ENCODE data around the gene CEP57.
A peak's percentile ranks its signal among the peaks of the same experiment; 100 is the strongest.

Gene CEP57

DNA sequence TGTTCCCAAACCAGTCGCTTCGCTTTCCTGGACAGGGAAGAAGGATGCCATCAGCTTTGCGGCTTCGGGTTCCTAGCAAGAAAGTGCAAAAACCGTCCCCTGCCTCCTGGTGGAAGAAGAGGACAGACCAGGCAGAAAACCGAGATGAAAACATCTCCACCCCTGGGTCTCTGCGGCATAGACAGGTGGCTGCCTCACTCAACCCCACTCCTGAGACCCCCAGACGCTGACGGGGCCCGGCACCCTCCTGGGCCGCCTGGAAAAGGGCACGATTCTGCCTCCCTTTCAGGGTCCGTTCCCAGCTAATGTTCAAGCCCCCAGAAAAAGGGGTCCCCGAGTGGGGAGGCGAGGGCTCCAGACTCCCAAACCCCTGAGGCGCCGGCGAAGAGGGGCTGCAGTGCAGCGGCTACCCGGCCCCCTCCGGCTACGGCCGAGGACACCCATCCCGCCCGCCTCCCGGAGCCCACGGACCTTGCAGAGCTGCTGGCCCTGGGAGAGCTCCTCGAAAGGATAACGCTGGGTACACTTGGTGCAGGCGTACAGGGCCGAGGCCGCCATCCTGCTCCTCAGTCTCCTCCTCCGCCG, 1.3 kb upstream of the CEP57 start:
- CTCF ChIA-PET = interaction anchor here (0.6 kb wide), 3 partner anchors 16 to 534 kb away, joined by 3 to 5 read pairs (median 3); no protein-coding TSS in a partner anchor
- TF ChIP-seq, protein P1, sequence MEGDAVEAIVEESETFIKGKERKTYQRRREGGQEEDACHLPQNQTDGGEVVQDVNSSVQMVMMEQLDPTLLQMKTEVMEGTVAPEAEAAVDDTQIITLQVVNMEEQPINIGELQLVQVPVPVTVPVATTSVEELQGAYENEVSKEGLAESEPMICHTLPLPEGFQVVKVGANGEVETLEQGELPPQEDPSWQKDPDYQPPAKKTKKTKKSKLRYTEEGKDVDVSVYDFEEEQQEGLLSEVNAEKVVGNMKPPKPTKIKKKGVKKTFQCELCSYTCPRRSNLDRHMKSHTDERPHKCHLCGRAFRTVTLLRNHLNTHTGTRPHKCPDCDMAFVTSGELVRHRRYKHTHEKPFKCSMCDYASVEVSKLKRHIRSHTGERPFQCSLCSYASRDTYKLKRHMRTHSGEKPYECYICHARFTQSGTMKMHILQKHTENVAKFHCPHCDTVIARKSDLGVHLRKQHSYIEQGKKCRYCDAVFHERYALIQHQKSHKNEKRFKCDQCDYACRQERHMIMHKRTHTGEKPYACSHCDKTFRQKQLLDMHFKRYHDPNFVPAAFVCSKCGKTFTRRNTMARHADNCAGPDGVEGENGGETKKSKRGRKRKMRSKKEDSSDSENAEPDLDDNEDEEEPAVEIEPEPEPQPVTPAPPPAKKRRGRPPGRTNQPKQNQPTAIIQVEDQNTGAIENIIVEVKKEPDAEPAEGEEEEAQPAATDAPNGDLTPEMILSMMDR (conservative IDR thresholded peaks at IDR 0.05; ENCODE audit: low read depth) = no peak
- peak; percentile 13 for DNase-seq (ENCODE audit: low spot score)
- POLR2A ChIA-PET (ENCODE audit: low non-redundant PET) = interaction anchor here (0.6 to 0.7 kb wide), 2 partner anchors 31 to 56 kb away, joined by 3 read pairs; no protein-coding TSS in a partner anchor
- peak overlapping the region; percentile 95 for H3K27ac ChIP-seq

DNA sequence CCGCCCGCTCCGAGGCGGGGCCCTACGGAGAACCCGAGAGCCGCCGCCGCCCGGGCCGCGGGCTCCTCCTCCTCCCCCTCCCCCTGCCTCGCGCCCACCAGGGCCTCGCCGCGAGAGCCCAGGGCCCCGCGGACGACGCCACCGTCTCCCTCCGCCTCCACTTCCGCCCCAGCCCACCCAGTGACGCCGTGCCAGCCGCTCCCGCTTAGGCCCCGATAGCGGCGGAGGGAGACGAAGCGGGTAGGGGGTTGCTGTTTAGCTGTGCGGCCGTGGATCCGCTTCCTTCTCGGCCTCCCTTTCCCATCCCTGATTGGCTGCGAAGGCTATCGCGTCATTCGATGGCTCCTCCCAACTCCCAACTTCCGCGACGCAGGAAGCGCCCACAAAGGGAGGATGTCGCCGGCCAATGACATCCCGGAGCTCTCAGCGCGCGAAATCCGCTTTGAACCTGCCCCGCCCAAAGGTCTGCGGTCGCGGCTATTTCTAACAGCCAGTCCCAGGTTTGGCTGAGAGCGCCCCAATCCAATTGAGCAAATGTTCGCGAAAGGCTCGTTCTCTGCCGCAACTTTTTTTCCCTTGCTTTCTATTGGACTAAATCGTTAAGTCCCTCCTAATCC, 684 bp upstream of the CEP57 start, which contains the start of gene FAM76B:
Gene FAM76B (minus strand): TSS at position 277 of the 617 bp plus-strand sequence. CDS start 304 bp downstream, outside the sequence.
- peak; percentile 91 for DNase-seq (ENCODE audit: low spot score)
- ChIA-PET CTCF (interaction anchor here (0.6 to 0.8 kb wide), 5 partner anchors 11 to 612 kb away, joined by 3 to 5 read pairs (median 3); no protein-coding TSS in a partner anchor), POLR2A (ENCODE audit: low non-redundant PET) (interaction anchor here (0.6 kb wide), 1 partner anchor 56 kb away, joined by 3 read pairs; no protein-coding TSS in a partner anchor)
- peak within 1 kb of the TSS; percentile 95 for H3K27ac ChIP-seq
- TF ChIP-seq, protein P1 (conservative IDR thresholded peaks at IDR 0.05; ENCODE audit: low read depth) = no peak

DNA sequence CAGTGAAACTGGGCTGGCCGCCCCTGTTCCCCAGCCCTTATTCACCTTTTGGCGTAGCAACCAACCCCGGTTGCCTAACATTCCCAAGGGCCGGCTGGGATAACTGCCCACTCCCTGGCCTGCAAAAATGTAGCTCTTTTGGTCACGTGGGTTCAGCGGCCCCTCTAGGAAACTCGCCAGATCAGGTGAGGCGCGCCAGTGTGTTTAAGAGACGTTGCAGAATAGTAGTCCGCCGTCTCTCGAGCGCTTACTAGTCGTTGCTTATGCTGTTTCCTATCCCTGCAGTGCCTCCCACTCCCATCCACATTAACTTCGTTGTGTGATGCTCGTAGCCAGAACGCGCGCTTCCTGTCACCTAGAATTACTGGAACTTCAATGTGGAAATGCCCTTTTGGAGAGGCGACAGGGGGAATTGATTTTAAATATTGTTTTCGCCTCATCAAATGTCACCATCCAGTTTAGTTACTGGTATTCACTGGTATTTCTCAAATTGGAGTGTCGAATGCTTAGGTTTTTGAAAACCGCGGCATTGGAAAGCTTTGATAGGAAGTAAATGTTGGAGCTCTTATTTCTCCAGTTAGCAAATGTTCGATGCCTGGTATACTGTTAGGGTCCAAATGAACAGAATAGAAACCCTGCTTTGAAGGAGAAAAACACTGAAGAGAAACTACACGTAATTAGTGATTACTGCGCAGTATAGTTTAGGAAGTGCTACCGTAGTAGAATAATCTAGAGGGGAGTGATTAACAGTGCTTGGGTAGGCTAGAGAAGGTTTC, 823 bp downstream of the CEP57 start:
- TF ChIP-seq, protein P1 (conservative IDR thresholded peaks at IDR 0.05; ENCODE audit: low read depth) = no peak
- peak overlapping the region; percentile 95 for H3K27ac ChIP-seq
- ChIA-PET CTCF (interaction anchor here (0.7 to 1.0 kb wide), 2 partner anchors 74 to 597 kb away, joined by 3 read pairs; no protein-coding TSS in a partner anchor), POLR2A (ENCODE audit: low non-redundant PET) (no interaction called here)
- DNase-seq (ENCODE audit: low spot score) = peak; percentile 61

DNA sequence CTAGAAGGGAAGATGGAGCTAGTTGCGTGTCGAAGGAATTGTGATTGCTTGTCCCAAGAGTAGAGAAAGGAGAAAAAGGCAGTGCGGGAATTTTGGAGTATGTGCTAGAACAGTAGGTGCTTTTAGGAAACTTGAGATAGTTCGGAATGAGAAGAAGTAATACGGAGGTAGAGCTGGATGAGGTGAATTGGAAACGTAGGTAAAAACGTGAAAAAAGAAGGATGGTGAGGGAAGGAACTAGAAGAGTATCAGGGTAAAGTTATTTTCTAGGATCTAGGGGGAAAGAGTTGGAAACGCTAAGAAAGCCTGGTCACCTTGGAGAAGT, 1.4 kb downstream of the CEP57 start:
- H3K27ac ChIP-seq = no peak overlapping the region
- TF ChIP-seq, protein P1 (conservative IDR thresholded peaks at IDR 0.05; ENCODE audit: low read depth) = no peak
- DNase-seq (ENCODE audit: low spot score) = no peak
- POLR2A ChIA-PET (ENCODE audit: low non-redundant PET) = no interaction called here
- CTCF ChIA-PET = interaction anchor here (0.7 to 1.0 kb wide), 2 partner anchors 74 to 597 kb away, joined by 3 read pairs; no protein-coding TSS in a partner anchor

DNA sequence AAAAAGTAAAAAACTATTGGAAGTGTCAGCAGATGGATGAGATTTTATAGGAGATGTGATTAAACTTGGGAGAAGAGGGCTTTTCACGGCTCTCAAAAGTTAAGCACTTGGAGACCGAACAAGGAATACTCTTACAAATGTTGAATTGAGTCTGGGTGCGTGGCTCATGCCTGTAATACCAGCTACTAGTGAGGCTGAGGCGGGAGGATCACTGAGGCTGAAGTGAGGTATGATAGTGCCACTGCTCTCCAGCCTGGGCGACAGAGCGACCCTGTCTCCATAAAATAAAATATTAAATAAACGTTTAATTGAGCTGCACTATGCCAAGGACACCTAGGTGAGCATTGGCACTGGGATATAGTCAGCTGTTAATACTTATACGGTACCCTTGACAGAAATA, 1.9 kb downstream of the CEP57 start:
- ChIA-PET CTCF (interaction anchor here (0.7 kb wide), 1 partner anchor 639 kb away, joined by 4 read pairs; no protein-coding TSS in a partner anchor), POLR2A (ENCODE audit: low non-redundant PET) (no interaction called here)
- no peak for DNase-seq (ENCODE audit: low spot score)
- TF ChIP-seq, protein P1 (conservative IDR thresholded peaks at IDR 0.05; ENCODE audit: low read depth) = no peak
- no peak overlapping the region for H3K27ac ChIP-seq

DNA sequence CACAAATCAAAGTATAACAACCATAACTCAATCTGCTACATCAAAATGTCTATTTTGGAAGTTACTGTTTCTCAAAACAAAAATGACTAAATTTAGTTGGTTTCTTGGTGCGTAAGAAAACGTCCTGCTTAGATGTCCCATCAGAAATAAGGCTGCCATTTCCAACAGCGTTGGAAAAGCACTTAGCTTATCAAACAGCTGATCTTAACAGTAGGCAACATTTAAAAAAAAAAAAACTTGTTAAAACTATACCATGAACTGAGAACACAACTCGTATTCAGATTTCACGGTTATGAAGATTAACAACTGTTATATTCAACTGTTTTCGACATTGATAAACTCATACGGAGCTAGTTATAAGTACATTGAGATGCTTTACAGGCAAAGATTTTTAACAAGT, 2.4 kb downstream of the CEP57 start:
- TF ChIP-seq, protein P1 (conservative IDR thresholded peaks at IDR 0.05; ENCODE audit: low read depth) = no peak
- POLR2A ChIA-PET (ENCODE audit: low non-redundant PET) = no interaction called here
- H3K27ac ChIP-seq = no peak overlapping the region
- no peak for DNase-seq (ENCODE audit: low spot score)
- CTCF ChIA-PET = interaction anchor here (0.7 kb wide), 1 partner anchor 639 kb away, joined by 4 read pairs; no protein-coding TSS in a partner anchor
